OCI-LY1 (cell line): Measurements from ENCODE around the gene TNIP2.

Experiments
- CTCF ChIP-seq: fragments of 200-600 bp; sonication (generic), shearing (Covaris generic); IDR thresholded peaks from 2 replicates; pipeline ENCODE4 v1.5.1; 2017; ENCODE audit warnings: mild to moderate bottlenecking, antibody characterized with exemption, low read length, moderate library complexity, mixed read lengths
- EZH2 ChIP-seq: fragments of 200-600 bp; sonication (generic), shearing (Covaris generic); IDR thresholded peaks from 2 replicates; pipeline ENCODE4 v1.8.0; 2017; ENCODE audit warnings: borderline replicate concordance, mixed run types, mild to moderate bottlenecking, antibody characterized with exemption, low read length, moderate library complexity, mixed read lengths

- TF ChIP-seq CTCF (no peak), EZH2 (no peak)
Observed at GRCh38 chr4:2745516-2745915, 10.6 kb downstream of the TNIP2 start.
